Stimulated activated CD8-positive, alpha-beta memory T cell treated with anti-CD3 and anti-CD28 coated beads, Interleukin-4, amount 100 ng/mL, for 24 hours (primary cell): ENCODE measurements around the gene PSG3.
"Not testable (repeated sequence)": the region's sequence is repeated elsewhere in the genome, so short reads cannot be mapped to it uniquely, and the experiment has no call there.

Experiments used
- DNase-seq: peaks from one replicate; pipeline ENCODE4 v3.0.0-alpha.2; 2020; ENCODE audit warnings: low read depth

PSG3 gene

DNA sequence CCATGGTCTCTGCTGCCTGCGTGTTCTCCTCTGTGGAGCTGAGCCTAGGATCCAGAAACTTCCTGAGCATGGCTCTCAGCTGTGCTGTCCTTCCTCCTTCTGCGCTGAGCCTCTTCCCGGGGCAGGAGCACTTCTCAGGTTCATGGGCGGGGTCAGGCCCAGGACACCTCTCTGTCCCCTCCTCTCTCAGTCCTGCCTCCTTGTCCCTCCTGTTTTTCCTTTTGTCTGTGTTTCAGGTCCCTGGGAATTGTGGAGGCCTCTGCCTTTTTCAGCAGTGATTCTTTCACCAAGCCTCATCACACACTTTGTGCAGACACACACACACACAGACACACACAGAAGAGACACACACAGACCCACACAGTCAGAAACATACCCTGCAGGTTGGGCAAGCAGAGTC lies at the start of gene PSG3:
Gene PSG3 (minus strand): TSS at position 101 of the 400 bp plus-strand sequence. CDS start 97 bp downstream, at position 4.
- not testable (repeated sequence) for DNase-seq

DNA sequence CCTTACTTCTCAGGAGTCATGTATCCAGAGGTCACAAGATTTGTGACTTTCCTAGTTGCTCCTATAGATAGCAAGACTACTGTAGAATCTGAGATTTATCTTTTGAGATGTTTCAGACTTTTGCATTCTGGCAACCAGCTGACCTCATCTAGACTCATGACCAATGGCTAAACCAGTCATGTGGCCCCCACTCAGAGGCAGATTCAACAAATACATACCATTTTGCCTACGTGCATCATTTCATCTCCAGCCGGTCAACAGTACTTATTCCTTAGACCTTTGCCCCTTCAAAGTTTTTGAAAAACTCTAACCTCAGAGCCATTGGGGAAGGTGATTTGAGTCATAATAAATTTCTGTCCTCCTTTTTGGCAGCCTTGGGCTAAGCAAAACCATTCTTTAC lies 48.5 kb upstream of the PSG3 start:
- not testable (repeated sequence) for DNase-seq

DNA sequence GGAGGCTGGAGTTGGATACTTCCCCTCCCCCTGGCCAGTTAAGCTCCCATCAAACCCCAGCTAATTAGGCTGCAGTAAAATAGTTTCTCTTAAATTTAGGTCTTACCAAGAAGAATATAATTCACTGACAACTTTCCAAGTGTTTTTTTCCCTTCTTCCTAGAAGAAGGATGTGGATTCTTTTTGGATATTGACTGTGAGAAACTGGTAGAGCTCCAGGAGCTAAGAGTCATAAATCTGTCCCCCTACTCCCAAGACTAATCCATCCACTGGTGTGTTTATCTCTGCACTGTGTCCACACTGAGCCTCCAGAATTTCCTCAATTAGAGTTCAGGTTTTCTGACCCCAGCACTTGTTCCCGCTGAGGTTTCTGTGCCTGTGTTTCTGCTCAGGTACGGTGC lies 47.5 kb upstream of the PSG3 start:
- DNase-seq, result not testable (repeated sequence)

DNA sequence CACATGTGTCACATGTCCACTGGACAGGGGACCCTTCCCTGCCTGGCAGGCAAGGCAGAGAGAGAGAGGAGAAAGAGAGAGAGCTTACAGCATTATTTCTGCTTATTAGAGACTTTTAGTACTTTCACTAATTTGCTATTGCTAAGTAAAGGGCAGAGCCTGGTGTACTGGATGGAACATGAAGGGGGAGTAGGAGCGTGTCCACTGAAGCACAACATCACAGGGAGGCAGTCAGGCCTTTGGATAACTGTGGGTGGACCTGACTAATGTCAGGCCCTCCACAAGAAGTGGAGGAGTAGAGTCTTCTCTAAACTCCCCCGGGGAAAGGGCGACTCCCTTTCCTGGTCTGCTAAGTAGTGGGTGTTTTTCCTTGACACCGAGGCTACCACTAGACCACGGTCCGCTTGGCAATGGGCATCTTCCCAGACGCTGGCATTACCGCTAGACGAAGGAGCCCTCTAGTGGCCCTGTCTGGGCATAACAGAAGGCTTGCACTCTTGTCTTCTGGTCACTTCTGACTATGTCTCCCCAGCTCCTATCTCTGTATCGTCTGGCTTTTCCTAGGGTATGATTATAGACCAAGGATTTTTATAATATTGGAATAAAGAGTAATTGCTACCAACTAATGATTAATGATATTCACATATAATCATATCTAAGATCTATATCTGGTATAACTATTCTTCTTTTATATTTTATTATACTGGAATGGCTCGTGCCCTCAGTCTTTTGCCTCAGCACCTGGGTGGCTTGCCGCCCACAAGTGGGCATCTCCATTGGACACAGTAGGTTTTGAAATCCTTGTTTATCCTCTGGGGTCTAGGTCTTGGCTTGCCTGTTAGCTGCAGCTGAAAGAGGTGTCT lies 36.7 kb upstream of the PSG3 start:
- DNase-seq, result peak; percentile 11

DNA sequence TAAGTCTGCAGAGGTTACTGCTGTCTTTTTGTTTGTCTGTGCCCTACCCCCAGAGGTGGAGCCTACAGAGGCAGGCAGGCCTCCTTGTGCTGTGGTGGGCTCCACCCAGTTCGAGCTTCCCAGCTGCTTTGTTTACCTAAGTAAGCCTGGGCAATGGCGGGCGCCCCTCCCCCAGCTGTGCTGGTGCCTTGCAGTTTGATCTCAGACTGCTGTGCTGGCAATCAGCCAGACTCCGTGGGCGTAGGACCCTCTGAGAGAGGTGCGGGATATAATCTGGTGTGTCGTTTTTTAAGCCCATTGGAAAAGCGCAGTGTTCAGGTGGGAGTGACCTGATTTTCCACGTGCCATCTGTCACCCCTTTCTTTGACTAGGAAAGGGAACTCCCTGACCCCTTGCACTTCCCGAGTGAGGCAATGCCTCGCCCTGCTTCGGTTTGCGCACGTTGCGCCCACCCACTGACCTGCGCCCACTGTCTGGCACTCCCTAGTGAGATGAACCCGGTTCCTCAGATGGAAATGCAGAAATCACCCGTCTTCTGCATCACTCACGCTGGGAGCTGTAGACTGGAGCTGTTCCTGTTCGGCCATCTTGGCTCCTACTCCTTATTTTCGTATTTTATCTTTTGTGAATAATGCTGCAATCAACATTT lies 34.4 kb upstream of the PSG3 start:
- DNase-seq, result not testable (repeated sequence)

DNA sequence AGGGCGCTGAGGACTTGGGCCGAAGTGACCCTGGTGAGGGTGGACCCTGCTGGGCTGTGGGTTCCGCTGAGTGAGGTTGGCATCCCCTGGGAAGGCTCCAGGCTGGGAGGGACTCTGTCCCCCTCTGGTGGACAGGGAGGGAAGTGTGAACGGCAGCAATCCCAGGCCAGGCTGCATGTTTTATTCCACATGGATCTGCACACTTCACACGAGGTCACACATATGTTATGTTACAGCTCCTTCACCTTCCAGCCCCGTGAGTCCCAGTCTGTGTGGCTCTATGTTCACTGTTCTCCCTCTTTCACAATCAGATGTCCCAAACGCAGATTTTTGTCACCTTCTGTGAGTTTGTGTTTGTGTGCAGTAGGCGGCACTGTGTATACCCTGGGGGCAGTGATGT lies 27.0 kb upstream of the PSG3 start:
- not testable (repeated sequence) for DNase-seq

DNA sequence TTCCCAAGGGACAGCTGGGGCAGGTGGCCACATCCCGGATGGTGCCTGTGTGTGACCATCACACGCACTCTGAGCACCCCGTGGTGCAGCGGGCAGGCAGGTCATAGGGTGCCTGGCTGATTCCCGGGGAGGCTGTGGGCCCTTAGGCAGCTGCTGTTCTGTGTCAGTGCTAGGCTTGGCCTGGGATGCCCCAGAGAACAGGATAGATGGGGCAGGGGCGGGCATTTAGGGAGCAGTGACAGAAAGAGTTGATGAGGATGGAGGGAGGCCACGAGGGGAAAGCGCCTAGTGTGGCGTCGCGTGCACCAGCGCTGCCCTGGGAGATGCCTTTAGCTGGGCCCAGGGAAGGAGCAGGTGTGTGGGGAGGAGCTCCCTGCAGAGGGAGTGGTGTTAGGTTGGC lies 26.6 kb upstream of the PSG3 start:
- not testable (repeated sequence) for DNase-seq

DNA sequence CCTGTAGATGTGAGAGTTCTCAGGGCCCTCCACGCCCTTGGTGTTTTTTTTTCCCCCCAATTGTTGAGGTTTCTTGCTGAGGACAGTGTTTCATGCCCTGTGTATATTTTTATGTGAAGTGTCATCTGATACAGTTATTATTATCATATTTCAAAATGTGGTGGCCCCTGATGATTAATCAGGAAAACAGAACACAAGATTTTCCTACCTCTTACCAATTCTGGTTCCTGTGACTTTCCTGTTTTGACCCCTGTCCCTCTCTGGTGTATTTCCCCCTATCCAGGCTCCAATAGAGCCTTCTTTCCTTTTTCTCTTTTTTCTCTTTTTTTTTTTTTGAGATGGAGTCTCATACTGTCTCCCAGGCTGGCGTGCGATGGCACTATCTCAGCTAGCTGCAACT lies 24.6 kb upstream of the PSG3 start:
- no peak for DNase-seq

DNA sequence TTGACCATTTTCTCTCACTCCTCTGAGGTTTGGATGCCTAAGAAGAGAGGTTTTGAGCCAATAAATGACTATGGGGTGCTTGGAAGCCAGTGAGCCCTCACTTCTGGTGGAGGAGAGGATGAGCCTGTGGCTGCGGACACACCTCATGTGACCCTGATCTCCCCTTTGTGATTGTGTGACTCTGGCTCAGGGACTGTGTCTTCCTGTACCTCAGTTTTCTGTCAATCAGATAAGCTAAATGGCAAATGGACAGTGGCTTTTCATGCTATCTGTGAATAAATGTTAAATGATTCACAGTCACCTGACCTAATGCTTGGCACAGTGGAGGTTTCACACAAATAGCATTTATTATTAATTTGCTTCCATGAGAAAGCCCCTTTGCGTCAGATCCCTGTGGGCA lies 22.5 kb upstream of the PSG3 start:
- no peak for DNase-seq

DNA sequence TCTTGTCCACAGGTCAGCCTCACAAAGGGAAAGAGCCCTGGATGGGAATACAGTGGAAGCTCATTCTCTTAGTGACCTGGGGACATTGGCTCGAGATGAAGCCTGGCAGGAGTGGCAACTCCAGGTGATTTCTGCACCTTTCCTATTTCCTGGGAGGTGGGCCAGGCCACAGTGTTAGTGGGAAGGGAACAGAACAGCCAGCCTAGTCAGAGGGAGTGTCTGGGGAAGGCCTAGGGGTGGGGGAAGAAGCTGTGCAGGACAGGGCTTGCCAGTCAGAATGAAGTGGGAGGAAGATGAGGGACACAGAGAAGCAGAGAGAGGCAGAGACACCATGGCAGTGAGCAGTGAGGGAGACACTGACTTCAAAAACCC lies 21.6 kb upstream of the PSG3 start:
- DNase-seq, result not testable (repeated sequence)

DNA sequence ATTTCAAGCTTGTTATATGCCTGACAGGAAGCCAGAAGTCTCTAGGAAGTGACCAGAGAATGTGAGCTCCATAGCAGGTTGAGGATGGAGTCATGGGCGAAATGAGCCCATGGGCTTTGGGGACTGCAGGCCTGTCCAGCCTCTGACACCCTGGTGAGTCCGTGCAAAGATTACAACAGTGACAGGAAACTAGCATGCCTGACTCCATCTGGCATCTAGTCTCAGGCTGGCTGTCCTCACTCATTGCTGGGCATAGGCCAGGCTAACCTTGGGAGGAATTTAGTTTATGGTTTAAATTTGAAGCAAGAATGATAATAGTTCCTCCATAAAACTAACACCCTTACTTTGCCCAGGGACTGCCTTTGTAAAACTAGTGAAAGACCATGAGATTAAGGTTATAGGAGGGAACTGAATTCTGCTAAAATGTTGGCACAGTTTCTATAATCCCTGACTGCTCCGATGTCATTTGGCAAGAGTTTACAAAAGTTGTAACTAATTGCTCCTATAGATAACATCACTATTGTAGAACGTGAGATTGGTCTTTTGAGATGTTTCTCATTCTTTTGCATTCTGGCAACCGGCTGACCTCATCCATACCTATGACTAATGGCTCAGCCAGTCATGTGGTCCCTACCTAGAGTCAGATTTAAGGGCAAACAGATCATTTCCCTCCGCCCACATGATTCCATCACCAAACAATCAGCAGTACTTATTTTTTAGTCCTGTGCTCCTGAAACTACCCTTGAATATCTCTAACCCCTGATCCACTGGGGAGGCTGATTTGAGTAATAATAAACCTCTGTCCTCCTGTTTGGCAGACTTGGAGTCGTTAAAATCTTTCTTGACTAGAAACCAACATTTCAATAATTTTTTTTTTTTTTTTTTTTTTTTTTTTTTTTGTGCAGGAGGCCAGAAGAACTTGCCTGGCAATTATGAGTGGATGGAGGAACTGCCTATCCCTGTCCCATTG lies 21.0 kb upstream of the PSG3 start:
- not testable (repeated sequence) for DNase-seq

DNA sequence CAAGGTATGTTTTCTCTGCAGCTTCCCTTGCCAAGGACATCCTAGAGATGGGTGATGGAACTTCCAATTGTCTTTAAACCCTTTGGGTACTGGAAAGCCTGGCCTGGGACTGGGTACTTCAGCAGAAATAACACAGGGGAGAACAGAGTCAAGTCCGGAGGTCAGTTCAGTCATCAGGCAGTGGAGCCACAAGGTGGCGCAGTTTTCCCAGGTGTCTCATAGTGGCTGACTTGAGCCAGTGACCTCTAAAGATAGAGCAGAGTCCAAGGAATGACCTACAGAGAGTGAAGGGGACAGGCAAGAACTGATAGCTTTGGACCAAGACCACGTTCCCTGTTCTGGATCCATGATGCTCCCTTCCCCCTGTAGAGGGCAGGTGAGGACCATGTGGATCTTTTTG lies 18.4 kb upstream of the PSG3 start:
- DNase-seq, result not testable (repeated sequence)

DNA sequence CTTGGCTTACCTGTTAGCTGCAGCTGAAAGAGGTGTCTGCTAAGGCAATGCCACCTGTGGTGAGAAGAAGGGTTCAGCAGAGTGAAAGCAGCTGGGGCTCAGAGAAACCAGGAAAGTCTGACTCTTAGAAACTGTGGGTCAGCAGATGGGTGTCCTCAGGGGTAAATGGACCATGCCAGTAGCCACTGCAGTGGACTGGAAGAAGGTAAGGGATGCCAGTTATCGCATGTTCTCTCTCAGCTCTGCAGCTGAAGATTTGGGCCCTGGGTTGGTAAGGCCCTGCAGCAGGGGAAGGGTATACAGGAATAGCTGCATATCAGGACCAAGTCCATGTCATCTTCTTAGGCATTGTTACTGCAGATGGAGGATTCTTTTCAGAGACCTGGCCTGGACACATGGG lies 12.0 kb upstream of the PSG3 start:
- DNase-seq, result not testable (repeated sequence)

DNA sequence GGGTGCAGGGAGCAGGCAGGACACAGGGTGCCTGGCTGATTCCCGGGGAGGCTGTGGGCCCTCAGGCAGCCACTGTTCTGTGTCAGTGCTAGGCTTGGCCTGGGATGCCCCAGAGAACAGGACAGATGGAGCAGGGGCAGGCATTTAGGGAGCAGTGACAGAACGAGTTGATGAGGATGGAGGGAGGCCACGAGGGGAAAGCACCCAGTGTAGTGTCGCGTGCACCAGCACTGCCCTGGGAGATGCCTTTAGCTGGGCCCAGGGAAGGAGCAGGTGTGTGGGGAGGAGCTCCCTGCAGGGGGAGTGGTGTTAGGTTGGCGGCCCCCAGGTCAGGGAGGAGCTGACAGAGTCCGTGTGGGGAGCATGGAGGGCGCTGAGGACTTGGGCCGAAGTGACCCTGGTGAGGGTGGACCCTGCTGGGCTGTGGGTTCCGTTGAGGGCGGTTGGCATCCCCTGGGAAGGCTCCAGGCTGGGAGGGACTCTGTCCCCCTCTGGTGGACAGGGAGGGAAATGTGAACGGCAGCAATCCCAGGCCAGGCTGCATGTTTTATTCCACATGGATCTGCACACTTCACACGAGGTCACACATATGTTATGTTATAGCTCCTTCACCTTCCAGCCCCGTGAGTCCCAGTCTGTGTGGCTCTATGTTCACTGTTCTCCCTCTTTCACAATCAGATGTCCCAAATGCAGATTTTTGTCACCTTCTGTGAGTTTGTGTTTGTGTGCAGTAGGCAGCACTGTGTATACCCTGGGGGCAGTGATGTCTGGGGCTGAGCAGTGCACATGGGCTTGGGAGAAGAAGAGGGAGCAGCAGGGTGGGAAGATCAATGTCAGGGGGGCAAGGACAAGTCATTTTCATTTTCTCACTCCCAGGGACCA lies 1.7 kb upstream of the PSG3 start:
- not testable (repeated sequence) for DNase-seq

DNA sequence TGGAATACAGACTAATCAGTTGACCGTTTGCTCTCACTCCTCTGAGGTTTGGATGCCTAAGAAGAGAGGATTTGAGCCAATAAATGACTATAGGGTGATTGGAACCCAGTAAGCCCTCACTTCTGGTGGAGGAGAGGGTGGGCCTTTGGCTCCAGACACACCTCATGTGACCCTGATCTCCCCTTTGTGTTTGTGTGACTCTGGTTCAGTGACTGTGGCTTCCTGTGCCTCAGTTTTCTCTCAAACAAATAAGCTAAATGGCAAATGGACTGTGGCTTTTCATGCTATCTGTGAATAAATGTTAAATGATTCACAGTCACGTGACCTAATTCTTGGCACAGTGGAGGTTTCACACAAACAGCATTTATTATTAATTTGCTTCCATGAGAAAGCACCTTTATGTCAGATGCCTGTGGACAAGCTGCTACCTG lies 2.7 kb downstream of the PSG3 start:
- not testable (repeated sequence) for DNase-seq

DNA sequence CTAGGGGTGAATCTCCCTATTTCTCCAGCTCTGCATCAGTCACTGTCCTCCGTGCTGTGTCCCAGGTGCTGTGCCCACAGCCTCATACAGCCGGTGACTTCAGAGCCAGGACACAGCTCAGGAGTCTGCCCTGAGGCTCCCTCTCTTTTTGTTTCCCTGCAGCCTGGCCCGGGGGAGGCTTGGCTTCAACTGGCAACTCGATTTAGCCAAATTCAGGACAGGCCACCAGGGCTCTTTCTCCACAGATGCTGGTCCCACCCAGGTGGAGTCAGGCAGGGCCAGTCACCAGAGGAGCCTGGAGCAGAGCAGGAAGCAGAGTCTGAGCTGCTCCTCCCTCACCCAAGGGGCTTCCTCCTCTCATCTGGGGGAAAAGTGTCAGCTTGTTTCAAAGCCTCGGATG lies 11.9 kb downstream of the PSG3 start:
- not testable (repeated sequence) for DNase-seq

DNA sequence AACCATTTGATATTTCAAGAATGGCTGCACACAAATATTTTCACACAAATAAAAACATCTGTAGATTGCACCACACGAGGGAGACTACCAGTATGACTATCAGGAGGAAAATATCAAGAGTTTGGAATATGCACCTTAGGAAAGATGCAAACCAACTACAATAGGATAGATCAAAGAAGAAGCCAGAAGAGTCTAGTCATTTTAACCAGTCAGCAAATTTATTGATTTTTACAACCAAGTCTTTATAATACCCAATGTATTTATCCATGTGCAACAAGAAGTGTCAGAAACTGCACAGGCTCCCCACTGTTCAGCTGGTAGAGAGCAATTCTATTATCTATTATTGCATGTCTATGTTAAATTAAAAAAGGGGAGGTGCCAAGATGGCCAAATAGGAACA lies 26.3 kb downstream of the PSG3 start:
- not testable (repeated sequence) for DNase-seq

DNA sequence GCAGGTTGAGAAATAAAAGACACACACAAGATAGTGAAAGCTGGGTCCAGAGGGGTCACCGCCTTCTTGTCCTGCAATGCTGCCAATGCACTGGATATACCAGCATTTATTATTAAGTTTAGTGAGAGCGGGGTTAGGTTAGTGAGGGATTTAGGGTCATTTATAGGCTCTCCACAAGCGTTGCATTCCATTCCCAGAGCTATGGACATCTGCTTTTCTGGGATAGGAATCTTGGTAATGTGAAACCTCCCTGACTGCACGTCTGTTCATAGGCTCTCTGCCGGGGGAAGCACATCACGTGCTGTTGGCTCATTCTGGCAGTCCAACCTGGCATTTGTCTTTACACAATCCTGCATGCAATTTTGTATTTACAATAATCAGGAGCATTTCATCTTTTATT lies 27.5 kb downstream of the PSG3 start:
- not testable (repeated sequence) for DNase-seq

DNA sequence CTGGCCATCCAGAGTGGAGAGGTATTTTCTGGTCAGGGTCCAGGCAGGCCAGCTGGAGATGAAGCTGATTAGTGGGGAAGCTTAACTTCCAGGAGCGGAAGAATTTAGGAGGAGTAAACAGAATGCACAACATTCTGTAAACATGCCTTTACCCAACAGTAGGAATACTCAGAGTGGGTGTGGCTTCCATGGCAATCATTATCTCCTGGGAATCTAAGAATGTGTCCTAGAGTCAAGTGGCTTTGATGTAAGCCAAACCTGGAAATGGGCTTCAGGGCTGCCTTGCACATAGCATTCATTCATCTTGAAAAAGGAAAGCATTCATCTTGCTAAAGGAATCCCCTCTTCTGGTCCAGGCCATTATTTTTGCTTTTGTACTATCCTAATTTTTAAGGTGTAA lies 29.3 kb downstream of the PSG3 start:
- not testable (repeated sequence) for DNase-seq

DNA sequence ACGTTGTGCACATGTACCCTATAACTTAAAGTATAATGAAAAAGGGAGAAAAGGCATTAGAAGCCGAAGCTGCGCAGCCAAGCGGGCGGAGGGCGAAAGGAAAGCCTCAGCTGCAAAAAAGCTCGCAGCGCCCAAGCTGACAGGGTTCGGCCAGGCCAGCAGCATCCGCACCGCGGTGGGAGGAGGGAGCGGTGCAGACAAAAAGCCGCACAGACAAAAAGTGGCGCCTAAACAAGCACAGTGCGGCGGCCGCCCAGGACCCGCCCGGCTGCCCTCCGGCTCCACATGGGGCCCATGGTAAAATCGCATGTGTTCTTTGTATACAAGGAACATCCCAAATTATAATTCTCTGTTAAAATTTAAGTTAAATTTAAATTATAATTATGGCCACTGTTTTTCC lies 42.4 kb downstream of the PSG3 start:
- no peak for DNase-seq

DNA sequence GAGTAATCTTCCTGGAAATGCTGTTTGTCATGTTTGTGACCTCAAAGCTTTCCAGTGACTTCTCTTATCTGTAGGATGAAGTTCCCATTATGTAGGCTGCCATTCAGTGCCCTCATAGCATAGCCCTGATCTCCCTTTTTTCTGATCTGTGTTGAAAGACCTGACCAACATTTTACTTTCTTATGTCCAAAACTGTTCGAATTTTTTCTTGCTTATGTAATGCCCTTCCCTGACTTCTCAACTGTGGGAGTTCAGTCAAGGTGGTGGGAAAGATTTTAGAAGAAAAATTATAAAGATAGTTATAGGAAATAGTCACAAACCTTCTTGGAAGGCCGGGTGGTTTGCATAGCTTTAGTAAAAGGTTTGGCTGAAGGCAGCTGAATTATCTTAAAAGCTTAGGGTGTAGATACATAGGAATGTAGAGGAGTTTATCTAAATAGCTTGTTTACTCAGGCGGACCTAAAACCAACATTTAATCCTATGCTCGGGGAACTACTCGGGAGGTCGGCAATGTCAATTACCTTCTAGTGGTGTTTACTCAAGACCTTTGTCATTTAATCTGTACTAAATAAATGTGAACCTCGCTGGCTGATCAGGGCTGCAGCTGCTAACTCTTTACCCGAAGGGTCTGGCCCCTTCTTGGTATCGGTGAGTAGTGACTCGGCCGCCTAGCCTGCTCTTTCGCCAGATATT lies 44.3 kb downstream of the PSG3 start:
- no peak for DNase-seq
